HG03280 (cell line): Measurements from ENCODE around the gene PSMA1.
"Not testable (repeated sequence)": the region's sequence is repeated elsewhere in the genome, so short reads cannot be mapped to it uniquely, and the experiment has no call there.

Experiments
- ATAC-seq: cut with Tn5 transposase; IDR thresholded peaks from one replicate; pipeline ENCODE4 v1.9.1; 2021; ENCODE audit warnings: mild to moderate bottlenecking, moderate library complexity; ENCODE audit not compliant: unreplicated experiment

PSMA1 gene

DNA sequence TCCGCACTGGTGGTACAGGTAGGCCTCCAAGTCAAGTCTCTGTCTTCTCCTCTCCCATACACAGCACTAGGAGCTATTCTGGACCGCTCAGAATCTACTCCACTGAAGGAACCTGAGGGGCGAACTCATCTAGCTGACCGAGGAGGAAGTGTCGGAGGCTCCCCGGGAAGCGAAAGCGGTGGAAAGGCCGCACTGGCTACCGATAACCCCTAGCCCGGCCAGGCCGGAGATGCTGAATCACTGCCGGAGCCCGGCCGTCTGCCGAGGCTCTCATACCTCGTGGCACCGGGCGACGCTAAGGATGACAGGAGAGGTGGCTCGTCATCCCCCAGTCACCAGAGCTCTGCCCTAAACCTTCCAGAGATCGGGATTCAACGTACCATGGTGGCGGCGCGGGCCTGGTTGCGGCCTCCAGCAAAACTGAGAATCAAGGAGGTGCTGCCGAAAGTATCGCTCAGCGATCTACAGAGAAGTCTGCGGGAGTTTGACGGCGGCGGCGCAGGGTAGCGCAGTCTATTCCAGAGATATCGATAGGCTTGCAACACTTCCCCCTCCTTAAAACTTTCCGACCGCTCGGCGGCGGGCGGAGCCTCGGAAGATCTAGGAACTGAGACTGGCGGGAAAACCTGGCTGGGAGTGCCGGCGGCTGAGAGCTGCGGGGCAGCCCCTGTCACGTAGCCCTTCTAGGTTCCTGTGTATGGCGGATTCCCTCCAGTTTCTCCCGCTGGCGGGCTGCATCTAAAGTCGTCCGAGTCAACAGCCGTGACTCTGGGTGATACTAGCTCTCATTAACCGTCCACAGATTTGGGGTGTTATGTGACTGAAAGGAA lies at the start of gene PSMA1:
Gene PSMA1 (minus strand): TSS at position 470 of the 830 bp plus-strand sequence. CDS start 87 bp downstream, at position 383.
- ATAC-seq: peak; percentile 94

DNA sequence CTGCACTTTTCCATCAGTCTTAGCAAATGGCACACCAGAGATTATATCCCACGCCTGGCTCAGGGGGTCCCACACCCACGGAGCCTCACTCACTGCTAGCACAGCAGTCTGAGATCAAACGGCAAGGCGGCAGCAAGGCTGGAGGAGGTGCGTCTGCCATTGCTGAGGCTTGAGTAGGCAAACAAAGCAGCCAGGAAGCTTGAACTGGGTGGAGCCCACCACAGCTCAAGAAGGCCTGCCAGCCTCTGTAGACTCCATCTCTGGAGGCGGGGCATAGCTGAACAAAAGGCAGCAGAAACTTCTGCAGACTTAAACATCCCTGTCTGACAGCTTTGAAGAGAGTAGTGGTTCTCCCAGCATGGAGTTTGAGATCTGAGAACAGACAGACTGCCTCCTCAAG lies 49.3 kb upstream of the PSMA1 start:
- not testable (repeated sequence) for ATAC-seq

DNA sequence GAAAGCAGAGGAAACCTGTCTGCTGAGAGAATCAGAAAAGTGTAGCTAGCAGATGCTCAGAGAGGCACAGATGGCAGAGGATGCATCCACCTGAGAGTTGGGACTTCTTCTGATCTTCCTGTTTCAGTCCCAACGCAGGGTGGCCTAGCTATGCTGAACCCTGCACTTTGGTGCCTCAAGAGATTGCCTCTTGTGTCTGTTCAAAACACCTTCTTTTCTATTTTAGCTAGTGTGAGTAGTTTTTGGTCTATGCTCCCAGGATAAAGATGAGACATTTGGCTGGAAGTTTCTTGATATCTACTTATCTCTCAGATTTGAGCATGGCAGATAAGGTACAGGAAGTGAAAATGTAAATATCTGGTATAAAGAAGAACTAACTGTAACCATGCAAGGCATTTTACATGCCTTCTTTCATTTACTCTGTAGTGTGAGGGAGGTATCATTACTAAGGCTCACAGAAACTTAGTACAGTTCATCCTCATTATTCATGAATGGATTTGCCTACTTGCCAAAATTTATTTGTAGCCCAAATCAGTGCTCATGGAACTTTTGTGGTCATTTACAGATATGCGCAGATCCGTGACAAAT lies 47.0 kb upstream of the PSMA1 start:
- no peak for ATAC-seq

DNA sequence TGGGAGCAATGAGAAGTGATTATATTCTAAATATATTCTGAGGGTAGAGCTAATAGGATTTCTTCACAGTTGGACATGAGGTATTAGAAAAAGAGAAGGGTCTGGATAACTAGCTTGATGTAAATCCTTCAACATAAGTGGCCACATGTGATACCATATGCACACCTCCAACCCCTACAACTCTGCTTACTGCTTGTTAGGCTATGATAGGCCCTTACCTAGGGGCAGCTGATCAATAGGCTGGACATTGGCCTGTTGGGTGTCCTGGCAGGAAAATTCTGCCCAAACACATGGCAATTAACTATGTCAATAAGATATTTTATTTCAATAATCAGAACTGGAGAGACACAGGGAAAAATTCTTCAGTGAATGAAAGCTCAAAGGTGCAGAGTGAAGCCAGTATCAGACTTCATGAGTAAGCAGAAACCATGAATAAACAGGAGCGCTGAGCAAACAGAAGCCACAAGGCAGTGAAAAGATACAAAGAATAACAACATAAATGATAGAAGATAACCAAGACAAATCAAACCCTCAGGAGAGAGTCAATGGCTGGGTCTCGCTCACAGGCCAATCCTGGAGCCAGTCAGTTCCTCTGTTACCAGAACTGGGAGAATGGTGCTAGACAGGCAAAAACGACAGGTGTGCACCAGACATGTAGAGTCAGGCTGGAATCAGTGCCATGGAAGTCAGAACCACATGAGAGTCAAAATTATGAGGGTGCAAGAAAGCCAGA lies 46.3 kb upstream of the PSMA1 start:
- no peak for ATAC-seq

DNA sequence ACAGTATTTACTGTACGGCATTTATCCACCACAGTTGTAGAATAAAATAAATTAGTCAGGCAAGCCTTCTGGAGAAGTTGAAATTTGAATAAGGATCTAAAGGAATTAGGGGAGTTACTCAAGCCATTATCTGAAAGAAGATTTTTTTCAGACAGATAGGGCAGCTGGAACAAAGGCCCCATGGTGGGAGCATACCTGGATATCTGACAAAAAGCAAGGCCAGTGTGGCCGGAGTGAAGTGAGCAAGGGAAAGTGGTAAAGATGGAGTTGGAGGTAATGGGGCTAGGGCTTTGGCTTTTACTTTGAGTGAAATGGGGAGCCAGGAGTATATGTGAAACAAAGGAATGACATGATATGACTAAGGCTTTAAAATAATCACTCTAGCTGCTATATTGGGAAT lies 45.7 kb upstream of the PSMA1 start:
- no peak for ATAC-seq

DNA sequence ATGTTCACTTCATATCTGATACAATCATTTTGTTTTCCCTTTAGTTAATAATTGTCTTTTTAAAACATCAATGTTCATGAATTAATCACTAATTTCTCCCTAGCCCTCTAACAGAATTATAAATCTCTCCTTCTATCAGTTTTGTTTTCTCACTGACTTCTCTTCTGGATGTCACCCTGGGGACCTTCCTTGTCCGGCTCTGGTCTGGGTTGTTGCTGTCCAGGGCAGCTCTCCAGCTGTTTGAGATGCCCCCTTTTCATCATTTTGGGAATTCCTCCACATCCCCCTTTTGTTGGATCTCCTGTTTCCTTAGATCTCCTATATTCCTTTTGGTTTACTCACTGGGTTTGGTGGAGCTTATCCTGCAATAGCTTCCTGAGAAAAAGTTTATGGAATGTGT lies 35.6 kb upstream of the PSMA1 start:
- ATAC-seq: no peak

DNA sequence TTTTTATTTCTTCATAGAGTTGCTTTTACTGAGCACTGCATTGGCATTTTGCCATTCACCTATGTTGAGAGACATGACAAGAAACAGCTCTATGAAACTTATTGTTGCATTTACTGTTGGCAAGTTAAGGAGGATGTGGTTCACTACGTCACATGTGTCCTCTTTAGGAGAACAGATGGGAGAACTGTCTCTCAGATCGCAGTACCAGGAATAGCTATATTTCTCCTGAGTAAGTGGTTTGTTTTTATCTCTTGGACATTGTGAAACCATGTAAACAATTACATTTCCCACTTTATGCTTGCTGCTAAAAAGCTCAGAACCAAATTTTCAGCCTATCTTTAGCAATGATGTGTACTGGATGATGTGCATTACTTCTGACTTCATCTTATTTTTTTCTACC lies 34.8 kb upstream of the PSMA1 start:
- no peak for ATAC-seq

DNA sequence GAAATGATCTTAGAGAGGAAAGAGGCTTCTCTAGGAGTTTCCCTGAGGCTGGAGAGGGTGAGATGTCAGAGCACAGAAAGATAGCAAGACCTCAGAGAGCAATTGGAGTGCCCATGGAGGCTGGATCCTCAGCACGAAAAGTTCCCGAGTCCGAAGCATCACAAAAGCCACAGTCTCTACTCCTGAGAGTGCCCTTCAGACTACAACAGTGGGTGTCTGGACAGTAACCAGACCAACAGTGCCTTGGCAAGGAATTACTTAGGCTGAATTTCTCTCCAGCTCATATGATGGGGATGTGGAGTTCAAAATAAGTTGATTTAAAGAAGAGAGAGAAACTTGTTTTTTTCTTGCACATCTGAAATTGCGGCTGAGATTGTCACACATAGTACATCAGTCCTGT lies 31.9 kb upstream of the PSMA1 start:
- no peak for ATAC-seq

DNA sequence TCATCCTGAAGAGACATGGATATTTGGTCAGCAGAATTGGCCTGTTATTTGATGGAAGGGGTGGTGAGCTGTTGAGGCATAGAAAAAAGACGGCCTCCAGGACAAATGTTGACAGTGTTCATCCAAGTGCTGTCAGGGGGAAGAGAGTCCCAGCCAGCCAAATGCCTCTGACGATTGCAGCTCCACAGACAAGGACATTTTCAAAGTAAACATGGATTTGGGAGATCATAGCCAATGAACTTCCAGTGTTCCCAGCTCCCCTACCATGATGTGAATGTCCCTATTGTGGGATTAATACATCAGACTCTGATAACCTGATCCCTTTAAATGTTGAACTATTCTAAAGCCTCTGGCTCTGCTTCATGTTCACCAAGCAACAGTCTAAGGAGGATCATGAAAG lies 31.2 kb upstream of the PSMA1 start:
- ATAC-seq: no peak

DNA sequence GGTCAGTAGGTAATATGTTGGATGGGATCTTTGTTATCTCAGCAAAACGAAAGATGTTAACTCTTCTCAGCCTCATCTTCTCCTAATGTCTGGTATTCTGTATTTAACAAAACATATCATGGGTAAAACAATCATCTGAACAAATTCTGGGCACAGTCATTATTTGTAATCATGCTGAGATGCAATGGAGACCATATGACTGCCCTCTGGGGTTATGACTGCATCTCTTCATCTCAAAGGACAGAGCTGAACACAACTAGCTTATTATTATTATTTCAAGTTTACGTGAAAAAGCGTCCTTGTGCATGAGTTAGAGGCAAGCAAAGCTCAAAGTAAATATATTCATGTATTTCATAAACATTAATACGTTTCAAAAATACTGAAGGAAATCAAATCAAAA lies 29.7 kb upstream of the PSMA1 start:
- no peak for ATAC-seq

DNA sequence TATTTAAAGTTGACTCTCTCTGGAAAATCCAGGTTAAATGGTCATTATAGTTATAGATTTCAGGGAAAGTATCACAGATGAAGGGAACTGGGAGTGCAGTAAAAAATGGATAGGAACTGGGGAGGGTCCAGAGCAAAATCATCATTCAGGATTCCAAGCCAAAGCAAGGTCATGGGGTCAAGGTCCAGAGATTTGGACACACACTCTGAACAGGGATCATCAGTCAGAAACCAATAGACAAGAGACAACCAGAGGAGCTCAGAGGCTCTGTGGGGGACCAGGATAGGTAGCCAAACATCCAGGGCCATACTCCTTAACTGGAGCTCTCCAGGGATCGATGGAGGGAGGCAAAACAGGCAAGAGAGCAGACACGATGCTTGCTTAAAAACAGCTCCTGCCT lies 27.3 kb upstream of the PSMA1 start:
- ATAC-seq: no peak

DNA sequence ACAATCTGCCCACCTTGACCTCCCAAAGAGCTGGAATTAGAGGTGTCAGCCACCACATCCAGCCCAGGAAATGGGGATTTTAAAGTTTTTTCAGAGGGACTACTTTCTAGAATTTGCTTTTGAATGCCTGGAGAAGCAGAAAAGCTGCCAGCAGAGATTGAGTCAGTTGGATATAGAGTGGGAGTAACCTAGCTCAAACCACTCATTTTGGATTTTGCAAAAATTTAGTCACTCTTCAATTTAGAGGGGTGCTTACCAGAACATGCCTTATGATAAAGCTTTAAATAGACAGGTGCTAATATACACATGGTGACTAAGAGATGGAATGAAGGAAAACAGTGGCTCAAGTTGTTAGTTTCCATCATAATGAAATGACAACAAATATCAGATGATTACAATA lies 26.5 kb upstream of the PSMA1 start:
- no peak for ATAC-seq

DNA sequence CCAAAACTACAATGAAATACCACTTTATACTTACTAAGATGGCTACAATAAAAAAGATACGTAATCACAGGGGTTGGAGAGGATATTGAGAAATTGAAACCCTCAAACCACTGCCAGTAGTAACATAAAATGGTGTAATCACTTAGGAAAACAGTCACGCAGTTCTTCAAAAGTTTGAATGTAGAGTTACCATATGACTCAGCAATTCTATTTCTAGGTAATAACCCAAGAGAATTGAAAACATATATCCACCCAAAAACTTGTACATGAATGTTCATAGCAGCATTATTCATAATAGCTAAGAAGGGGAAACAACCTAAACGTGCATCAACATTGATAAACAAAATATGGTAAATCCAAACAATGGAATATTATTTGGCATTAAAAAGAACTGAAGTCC lies 24.4 kb upstream of the PSMA1 start:
- ATAC-seq: peak; percentile 64

DNA sequence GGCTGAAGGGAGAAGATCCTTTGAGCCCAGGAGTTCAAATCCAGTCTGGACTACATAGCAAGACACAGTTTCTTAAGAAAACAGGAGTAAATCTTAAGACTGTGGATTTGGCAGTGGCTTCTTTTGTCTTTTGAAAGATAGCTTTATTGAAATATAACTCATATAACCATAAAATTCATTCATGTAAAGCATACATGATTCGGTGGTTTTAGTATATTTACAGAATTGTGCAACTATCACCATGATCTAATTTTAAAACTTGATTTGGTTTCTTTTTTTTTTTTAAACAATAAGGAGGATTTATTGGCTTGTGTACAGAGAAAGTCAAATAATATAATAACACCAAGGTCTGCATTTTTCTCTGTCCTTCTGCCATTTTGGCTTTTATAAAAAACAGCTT lies 23.1 kb upstream of the PSMA1 start:
- ATAC-seq: no peak

DNA sequence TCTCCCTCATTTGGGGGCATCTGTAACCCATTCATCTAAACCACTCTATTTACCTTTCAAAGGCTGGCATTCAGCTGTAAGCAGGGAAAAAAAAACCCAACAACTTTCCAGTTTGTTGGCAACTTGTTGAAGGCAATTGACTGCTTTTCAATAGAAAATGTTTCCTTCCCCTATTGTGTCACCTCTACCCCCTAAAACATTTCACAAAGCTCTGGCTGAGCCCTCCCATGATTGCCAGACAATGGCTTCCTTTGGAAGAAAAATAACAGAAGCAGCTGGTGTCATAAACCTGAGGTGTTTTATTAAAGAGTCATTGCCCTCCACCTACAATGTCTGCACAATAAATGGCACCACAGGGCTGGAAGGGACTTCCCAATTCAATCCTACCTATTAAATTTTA lies 22.1 kb upstream of the PSMA1 start:
- ATAC-seq: no peak

DNA sequence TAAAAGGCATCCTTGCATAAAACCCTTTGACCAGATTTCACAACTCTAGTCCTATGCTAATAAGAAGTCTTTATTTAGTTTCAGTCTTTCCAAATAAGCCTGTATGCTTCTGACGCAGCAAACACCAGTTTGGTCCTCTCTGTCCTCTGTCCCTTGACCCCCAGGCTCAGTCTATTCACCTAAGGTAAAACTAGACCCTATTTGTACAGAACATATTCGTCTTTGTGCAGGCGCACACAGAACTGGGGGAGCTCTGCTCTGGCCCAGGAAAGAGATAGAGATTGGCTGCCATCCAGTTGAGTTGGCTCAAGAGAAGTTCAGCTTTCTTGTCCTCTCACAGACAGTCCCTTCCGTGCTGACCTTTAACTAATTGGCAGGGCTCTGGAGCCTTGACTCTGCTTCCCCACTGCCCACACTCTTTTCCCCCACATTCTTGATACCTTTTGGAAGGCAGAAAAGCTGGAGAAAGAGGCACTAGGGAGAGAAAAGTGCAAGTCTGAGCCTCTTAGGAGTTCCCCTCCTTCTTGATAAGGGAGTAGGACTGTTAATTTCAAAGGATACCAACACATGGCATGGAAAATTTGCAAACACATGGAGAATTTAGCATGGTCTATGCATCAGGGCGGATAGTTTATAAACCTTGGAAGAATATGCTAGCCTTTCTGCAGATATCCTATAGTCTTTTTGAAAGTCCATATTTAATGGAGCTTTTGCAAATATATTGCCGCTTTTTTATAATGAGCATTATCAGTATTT lies 21.2 kb upstream of the PSMA1 start:
- ATAC-seq: no peak

DNA sequence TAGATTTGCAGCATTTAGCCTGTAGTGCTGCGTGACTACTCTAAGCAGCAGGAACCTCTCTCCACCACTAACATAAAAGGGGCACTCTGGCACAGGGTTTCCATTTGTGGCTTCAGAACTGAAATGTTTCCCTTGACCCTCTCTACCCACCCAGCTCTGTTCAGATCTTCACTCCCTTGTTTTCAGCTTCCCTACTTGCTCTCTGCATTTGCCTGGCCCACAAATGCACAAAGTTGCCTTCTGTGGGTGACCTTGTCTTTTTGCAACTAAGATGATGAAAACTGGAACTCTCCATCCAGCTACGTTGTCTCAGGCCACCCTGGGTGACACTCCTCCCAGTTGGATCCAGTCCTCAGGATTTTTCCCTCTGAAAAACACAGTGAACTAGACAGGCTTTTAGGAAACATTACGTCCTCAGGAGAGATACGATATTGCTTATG lies 19.8 kb upstream of the PSMA1 start:
- ATAC-seq: no peak

DNA sequence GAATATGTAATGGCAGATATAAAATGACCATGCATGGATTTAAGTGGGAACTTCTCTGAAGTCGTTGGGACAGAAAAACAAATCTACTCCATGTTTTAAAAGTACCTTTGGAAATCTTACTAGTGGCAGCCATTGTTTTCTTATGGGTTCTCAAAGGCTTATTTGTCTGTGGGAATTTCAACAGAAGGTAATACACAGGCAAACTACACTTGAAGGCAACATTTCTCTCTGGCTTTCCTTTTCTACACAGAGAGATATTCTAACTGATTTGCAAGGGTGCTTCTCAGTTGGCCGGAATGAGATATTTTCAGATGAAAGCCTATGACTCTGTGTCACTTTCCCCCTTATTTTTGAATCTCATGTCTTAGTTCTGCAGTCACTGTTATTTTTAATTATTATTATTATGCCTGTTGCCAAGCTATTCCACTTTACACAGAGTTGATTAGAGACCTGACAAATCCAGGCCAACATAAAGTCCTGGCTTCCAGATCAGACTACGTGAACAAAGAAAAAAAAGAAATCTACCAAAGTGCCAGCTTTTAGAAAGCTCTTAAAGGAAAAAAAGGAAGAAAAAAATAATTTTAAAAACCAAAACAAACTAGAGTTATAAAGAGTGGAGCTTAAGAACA lies 18.9 kb upstream of the PSMA1 start:
- no peak for ATAC-seq

DNA sequence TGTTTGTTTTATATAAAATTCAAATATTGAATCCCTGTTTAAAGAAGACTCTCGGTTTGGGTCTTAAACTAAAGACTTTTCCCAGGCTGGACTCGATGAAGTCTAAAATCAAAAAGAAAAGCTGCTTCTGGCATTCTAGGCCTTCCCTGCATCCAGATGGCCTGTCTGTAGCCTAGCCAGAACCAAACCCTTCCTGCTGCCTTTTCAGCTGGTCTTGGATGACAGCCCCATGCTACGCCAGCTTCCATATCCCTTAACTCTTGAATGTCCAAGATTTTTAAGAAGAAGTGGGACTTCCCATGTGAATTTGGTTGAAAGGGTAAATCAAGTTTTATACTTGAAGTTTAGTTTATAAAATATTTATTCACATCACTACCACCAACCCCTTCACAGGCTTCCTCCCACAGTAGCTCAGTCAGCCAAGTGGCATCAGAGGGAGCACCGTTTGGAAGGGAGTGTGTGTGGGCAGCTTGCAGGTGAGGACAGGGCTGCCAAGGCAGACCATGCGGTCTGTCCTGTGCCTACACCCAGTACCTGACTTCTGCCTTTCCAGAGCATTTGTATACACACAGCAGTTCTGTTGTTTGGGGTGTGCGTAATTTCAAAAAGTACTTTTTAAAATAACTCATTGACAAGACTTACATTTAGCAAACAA lies 18.2 kb upstream of the PSMA1 start:
- no peak for ATAC-seq

DNA sequence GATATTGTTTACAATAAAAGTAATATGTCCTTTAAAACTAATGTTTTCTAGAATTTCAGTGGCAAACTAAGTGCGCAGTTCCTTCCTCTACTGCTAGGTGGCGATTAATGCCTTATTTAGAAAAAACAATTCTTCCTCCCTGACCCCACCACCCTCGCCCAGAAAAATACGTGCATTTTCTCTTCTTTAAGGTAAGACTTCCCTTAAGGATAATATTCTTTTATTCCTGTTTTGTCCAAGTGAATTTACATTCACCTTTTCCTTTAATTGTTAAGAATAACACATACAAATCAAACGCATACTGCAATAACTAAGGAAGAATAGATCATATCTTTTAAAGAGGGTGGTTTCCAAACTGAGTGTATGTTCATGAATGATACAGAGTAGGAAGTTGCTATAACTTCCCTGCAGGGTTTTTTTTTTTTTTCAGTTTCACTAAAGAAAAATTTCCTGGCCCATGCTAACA lies 17.0 kb upstream of the PSMA1 start:
- peak; percentile 75 for ATAC-seq
